Psoas muscle (tissue), 8 donors: ENCODE results near the gene LRP5. TPM values are rescaled to one million over a fixed set of nuclear protein-coding genes. Genes with fewer than 3 reads are reported as not detected.

Source experiments
- ATAC-seq, 4 donors: fragments of 200-7000 bp; cut with Tn5 transposase; one replicate each; pipeline ENCODE4 v1.9.1; 2020; ENCODE audit warnings: moderate library complexity in 3 of 4, mild to moderate bottlenecking in 2 of 4
- DNase-seq, 2 donors: peaks; one replicate each; pipeline ENCODE4 v3.0.0-alpha.2; 2020
- H3K27ac ChIP-seq: fragments of 200-600 bp; one replicate; pipeline ENCODE4 v1.8.0; 2022
- H3K27me3 ChIP-seq, 3 donors: fragments of 200-600 bp in 1 of 3; one replicate each; pipeline versions ENCODE4 v1.6.1 to v1.8.0; 2013 to 2022; ENCODE audit warnings: low read length in 2 of 3, mild to moderate bottlenecking in 2 of 3, moderate library complexity in 1 of 3; ENCODE audit not compliant: insufficient read depth in 3 of 3
- H3K36me3 ChIP-seq, 2 donors: fragments of 200-600 bp in 1 of 2; one replicate each; pipeline versions ENCODE4 v1.6.1 to v1.8.0; 2013 to 2022; ENCODE audit warnings: low read depth in 1 of 2, mild to moderate bottlenecking in 1 of 2, moderate library complexity in 1 of 2; ENCODE audit not compliant: insufficient read depth in 1 of 2
- H3K4me1 ChIP-seq: fragments of 200-600 bp; one replicate; pipeline ENCODE4 v1.8.0; 2022
- H3K4me3 ChIP-seq: fragments of 200-600 bp; one replicate; pipeline ENCODE4 v1.8.0; 2022; ENCODE audit warnings: mild to moderate bottlenecking
- H3K9me3 ChIP-seq: fragments of 200-600 bp; one replicate; pipeline ENCODE4 v1.8.0; 2022
- WGBS, 3 donors: extraction: QIAGEN DNeasy Blood & Tissue Kit; methylation state at CpG; one replicate each; pipeline versions ENCODE4 v1.1.6 to v1.1.7; 2013; 5-methylcytosine and 5-hydroxymethylcytosine counted together
- intact Hi-C, 2 donors: fragments of 100-400 bp; cut with DNase I; formaldehyde crosslinking; loops; one replicate each; pipeline versions ENCODE4 v1.11.0 to v1.14.2; 2022
- polyA plus RNA-seq, 3 donors: library from polyadenylated mRNA; stranded (reverse); fragments of 200-250 nt; gene quantifications; one replicate each; pipeline ENCODE4 v1.2.3, GENCODE V29; 2013
- total RNA-seq, 4 donors: library from RNA; stranded (reverse); fragmentation: NEBNext Ultra II Directional in 2 of 4; extraction: Animal tissue kit (Norgen Biotek cat#: 25700) in 2 of 4; gene quantifications; one replicate each; pipeline versions ENCODE4 v1.2.1 to v1.2.4, GENCODE V29; 2021 to 2023
- TF ChIP-seq, protein P1 (sequence below): fragments of 200-600 bp; IDR thresholded peaks from one replicate; pipeline ENCODE4 v1.8.0; 2022; ENCODE audit warnings: antibody characterized with exemption
- donor health status: healthy with polysubstance abuse.
- donor health status: DM: no; HTN: no; CAD: no; lungs with moderate emphysema.
- donor health status: Bipolar disorder and iron deficiency.
- donor health status: healthy.
- donor health status: DM: yes; HTN: yes; CAD: no.
- donor health status: DM: no; HTN: no; CAD: no.
- donor health status: DM: no; HTN: no; CAD: no.
- donor health status: DM: yes; HTN: yes; CAD: no.

Gene LRP5
- total and polyA plus RNA-seq, 7 donors = 5.3 to 19.2 (median 16.7) TPM

DNA sequence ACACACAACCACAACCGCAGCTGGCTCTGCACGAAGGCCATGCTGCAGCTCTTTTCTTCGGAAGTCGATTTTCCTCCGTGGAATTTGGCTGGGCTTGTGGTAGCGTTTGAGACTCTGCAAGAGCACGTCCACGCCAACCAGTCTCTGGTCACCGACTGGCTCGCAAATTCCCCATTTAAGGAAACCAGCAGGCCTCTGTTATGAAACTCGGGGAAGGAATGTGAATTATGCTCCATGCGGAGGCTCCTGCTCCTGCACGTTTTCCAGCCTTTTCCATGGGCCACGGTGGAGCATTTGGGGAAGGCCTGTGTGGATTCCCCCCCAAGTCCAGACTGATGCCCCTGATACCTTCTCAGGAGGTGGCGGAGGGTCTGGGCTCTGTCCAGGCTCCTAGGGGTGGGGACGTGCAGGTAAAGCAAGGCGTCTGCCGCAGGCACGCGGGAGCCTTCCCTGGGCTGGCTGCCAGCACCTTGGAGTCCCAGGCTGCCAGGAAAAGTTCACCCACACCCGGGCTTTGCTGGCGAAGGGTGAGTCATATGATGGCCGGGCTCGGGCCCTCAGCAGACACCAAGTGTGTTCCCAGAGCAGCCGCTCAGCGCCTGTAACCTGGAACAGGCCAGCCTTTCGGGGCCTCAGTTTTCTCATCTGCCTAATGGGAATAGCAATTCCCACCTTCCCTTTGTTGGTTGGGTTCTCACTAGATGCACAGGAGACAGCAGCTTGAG lies 41.9 kb downstream of the LRP5 start:
- intact Hi-C loops = no loop called here
- H3K9me3 ChIP-seq = no peaks in the 10 kb centered on the region
- H3K36me3 ChIP-seq = peaks cover 0 to 15% of the 10 kb centered on the region in 2 donors
- no peak overlapping the region for H3K4me3 ChIP-seq
- TF ChIP-seq, protein P1, sequence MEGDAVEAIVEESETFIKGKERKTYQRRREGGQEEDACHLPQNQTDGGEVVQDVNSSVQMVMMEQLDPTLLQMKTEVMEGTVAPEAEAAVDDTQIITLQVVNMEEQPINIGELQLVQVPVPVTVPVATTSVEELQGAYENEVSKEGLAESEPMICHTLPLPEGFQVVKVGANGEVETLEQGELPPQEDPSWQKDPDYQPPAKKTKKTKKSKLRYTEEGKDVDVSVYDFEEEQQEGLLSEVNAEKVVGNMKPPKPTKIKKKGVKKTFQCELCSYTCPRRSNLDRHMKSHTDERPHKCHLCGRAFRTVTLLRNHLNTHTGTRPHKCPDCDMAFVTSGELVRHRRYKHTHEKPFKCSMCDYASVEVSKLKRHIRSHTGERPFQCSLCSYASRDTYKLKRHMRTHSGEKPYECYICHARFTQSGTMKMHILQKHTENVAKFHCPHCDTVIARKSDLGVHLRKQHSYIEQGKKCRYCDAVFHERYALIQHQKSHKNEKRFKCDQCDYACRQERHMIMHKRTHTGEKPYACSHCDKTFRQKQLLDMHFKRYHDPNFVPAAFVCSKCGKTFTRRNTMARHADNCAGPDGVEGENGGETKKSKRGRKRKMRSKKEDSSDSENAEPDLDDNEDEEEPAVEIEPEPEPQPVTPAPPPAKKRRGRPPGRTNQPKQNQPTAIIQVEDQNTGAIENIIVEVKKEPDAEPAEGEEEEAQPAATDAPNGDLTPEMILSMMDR = no peak
- no peaks in the 10 kb centered on the region for H3K27me3 ChIP-seq
- WGBS, 3 donors = 32 to 59% (median 32%) methylated on average over 27 of the region's 27 CpGs
- peak; percentile 87 to 90 for DNase-seq
- ATAC-seq = peak; percentile 89 to 94 (median 92)
- peak overlapping the region; percentile 68 for H3K27ac ChIP-seq
- H3K4me1 ChIP-seq = peaks cover 18% of the 10 kb centered on the region

DNA sequence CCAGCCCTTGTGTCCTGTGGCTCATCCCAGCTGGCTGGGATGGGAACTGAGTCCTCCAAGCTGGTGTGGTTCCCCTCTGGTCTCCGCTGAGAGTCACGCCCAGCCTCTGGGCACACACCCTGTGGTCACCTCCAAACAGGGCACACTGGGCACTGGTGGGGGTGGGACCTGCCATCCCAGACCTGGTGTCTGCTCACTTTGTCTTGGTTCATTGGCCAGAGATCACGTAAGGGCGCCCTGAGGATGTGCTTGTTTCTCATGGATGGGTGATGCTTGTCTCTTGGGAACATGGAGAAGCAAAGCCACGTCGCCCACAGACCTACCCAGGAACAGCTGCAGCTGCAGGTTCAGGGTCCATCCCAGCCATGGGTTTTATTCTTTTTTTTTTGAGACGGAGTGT lies 43.1 kb downstream of the LRP5 start:
- H3K4me3 ChIP-seq = no peak overlapping the region
- H3K36me3 ChIP-seq = peaks cover 0 to 16% of the 10 kb centered on the region in 2 donors
- ATAC-seq (no peak), DNase-seq (no peak)
- intact Hi-C loops = no loop called here
- no peaks in the 10 kb centered on the region for H3K27me3 ChIP-seq
- peaks cover 18% of the 10 kb centered on the region for H3K4me1 ChIP-seq
- peak overlapping the region; percentile 68 for H3K27ac ChIP-seq
- no peaks in the 10 kb centered on the region for H3K9me3 ChIP-seq
- TF ChIP-seq, protein P1 = no peak
- 86 to 92% (median 92%) methylated on average over 7 of the region's 7 CpGs for WGBS, 3 donors

DNA sequence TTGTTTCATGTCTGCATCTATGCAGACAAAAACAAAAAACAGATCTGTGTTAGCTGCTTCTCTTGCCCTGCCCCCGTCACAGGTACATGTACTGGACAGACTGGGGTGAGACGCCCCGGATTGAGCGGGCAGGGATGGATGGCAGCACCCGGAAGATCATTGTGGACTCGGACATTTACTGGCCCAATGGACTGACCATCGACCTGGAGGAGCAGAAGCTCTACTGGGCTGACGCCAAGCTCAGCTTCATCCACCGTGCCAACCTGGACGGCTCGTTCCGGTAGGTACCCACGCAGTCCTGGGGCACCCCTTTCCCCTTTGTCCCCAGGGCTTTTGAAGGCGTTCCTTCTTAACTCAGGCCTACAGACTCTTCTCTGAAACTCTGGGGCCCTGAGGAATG lies 45.2 kb downstream of the LRP5 start:
- ATAC-seq = no peak
- DNase-seq = no peak
- H3K36me3 ChIP-seq = peaks cover 0 to 16% of the 10 kb centered on the region in 2 donors
- intact Hi-C loops = no loop called here
- H3K9me3 ChIP-seq = no peaks in the 10 kb centered on the region
- TF ChIP-seq, protein P1 = no peak
- peaks cover 18% of the 10 kb centered on the region for H3K4me1 ChIP-seq
- H3K27ac ChIP-seq = no peak overlapping the region
- 87 to 91% (median 89%) methylated on average over 14 of the region's 14 CpGs for whole genome bisulfite sequencing, 3 donors
- no peak overlapping the region for H3K4me3 ChIP-seq
- no peaks in the 10 kb centered on the region for H3K27me3 ChIP-seq

DNA sequence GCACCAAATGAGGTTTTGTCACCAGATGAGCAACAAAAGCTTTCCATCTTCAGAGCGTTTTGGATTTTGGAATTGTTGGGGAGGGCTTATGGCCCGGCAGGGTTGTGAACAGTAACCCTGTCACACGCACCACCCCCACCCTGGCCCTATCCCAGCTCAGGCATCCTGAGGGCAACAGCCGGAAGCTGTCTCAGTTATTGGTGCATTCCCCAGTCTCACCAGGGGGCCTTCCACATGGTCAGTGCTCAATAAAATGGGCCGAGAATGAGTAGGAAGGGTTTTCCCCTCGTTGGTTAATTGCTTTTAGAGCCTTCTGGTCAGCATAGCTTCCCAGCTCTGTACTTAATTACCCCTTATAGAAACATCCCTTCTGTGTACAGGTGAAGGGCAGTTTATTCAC lies 46.0 kb downstream of the LRP5 start:
- peaks cover 0 to 16% of the 10 kb centered on the region in 2 donors for H3K36me3 ChIP-seq
- no peak overlapping the region for H3K27ac ChIP-seq
- H3K4me1 ChIP-seq = peaks cover 18% of the 10 kb centered on the region

More for the DNA sequence above, 46.0 kb downstream of the LRP5 start:
- intact Hi-C loops = no loop called here
- Histone ChIP-seq H3K4me3 (no peak overlapping the region), H3K9me3 (no peaks in the 10 kb centered on the region), H3K27me3 (no peaks in the 10 kb centered on the region)
- TF ChIP-seq, protein P1 = no peak
- DNase-seq = no peak
- 71 to 83% (median 75%) methylated on average over 6 of the region's 6 CpGs for WGBS, 3 donors
- ATAC-seq = no peak
